Activated CD8-positive, alpha-beta memory T cell treated with anti-CD3 and anti-CD28 coated beads for 24 hours (primary cell): ENCODE measurements around the gene OR2T35.
"Not testable (repeated sequence)": the region's sequence is repeated elsewhere in the genome, so short reads cannot be mapped to it uniquely, and the experiment has no call there.

Experiments
- DNase-seq: peaks from one replicate; pipeline ENCODE4 v3.0.0-alpha.2; 2020

Gene OR2T35

GRCh38 chr1:248645178-248645577 lies at the start of gene OR2T35:
TSS of gene OR2T35 (minus strand) at chr1:248645278. CDS start at chr1:248639258, 6,020 bp downstream.
- DNase-seq = not testable (repeated sequence)

- no peak for DNase-seq
Observed at GRCh38 chr1:248691567-248692155, 46.6 kb upstream of the OR2T35 start.

- no peak for DNase-seq
Observed at GRCh38 chr1:248688527-248689298, 43.6 kb upstream of the OR2T35 start.

DNA sequence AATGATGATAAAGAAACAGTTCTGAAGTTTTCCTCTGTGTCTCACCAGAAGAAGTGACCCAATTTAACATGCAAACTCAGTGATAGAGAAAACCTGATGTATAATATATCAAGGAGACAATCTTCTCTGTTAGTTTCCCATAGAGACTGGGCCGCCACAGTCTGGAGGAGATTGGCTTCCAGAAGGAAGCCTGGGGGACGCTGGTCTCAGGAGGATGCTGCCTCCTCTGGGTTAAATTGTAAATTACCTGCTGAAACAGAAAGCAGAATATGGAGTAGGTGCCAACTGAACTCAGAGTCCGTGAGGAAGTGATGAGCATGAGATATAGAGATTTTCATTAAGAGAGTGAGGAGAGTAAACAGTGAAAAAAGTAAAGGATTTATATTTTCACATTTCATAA lies 41.7 kb upstream of the OR2T35 start:
- DNase-seq = no peak

GRCh38 chr1:248681651-248682050 lies 36.6 kb upstream of the OR2T35 start:
- no peak for DNase-seq

DNA sequence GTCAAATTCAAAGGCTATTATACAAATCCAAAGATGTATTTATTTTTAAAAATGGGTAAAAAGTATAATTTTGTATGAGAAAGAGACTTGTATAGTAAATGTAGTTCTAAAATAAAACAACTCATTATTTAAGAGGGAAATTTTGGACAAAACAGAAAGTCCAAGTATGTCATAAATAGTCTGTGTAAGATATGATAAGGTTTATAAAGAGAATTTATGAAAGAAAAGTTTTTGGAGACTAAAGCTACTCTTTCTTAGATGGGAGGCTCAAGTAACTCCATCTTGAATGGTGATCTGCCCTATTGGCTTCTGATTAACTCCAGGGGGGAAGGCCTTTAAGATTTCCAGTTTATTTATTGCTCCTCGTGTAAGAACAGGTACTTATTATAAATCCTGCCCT lies 24.9 kb upstream of the OR2T35 start:
- no peak for DNase-seq

GRCh38 chr1:248663453-248664328 lies 18.6 kb upstream of the OR2T35 start:
- not testable (repeated sequence) for DNase-seq

DNA sequence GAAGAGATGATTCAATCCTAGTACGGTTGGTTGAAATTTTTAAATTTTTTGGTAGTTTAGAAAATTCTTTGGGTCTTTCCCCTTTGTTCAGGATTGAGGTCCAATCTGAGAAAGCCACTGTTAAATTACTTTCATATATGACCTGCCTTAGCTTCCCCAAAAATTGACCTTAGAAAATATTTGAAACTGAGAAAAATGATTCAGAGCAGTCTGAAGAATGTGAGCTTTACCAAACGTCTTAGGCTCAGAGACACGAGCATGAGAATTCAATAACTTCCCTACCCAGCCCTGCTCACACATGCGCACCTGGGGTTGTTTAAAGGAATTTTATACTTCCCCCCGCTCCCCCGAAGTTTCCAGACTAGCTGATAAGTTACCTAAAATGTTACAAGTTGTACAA lies 11.7 kb upstream of the OR2T35 start:
- DNase-seq = not testable (repeated sequence)

DNA sequence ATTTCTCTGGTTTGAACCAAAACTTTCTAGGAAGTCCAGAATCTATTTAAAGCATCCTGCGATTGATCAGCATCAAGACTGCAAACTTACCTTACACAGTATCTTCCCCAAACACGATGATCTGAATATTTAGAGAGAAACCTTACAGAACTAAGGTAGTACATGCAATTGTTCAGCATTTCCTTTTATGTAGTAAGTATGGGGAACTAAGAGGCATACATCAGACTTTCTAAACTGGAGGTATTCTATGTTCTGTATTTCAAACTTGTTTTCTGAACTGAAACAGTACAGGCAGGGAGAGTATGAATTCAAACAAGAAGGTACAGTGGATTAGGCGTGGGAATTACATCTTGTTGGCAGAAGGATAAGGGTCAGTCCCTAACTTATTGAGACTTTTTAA lies 10.3 kb upstream of the OR2T35 start, which contains the start of gene OR2T27:
OR2T27 (minus strand) TSS at position 175 of the 400 bp plus-strand sequence. CDS start 4,644 bp downstream, outside the sequence.
- DNase-seq = not testable (repeated sequence)

DNA sequence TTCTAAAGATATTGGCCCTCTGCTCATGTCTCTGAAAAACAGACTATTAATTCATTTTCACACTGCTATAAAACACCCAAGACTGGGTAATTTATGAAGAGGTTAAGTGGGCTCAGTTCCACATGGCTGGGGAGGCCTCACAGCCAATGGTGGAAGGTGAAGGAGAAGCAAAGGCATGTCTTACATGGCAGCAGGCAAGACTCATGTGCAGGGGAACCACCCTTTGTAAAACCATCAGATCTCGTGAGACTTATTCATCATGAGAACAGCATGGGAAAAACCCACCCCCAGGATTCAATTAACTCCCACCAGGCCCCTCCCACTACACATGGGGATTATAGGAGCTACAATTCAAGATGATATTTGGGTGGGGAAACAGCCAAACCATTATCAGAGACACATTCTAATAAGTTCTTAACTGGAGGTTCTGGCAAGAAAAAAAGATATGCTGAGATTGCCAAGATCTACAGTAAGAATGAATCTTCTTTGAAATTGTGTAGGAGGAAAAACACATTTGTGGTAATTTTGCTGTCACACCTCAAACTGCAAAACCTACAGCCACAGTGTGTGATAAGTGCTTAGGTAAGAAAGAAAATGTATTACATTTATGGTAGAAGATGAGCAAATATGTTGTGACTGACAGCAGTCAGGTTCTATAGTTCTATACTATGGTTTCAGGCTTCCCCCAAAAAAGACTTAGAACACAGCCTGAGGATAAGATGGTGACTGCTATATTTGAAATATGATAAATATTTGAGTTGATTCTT lies 3.9 kb upstream of the OR2T35 start:
- DNase-seq = not testable (repeated sequence)

DNA sequence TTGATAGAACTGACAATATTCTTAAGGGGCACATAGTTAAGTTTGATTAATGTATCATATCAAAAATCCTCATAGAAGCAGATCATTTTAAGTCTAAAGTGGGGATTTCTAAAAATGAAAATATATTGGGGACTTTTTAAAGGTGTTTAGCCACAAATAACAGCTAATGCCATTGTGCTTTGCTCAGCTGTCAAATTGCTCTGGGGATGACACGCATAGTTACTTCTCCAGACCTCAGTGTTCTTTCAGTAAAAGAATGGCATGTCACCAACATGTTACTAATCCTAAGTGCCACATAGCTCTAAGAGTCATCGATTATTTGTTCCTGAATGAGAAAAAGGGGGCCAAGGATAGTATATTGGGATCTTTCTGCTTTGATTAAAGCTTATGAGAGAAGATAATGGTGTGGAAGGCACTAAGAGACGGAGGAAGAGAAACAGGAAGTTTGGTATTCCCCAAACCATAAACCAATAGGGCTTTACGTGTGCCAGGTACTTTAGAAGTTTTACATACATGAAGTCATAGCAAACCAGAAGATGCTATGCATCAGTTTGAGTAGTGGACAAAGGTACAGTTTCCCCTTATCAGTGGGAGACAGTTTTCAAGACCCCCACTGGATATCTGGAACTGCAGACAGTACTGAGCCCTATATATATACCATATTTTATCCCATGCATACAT lies 2.0 kb downstream of the OR2T35 start:
- DNase-seq = not testable (repeated sequence)

GRCh38 chr1:248641583-248641982 lies 3.5 kb downstream of the OR2T35 start:
- not testable (repeated sequence) for DNase-seq

GRCh38 chr1:248640906-248641305 lies 4.2 kb downstream of the OR2T35 start:
- DNase-seq = not testable (repeated sequence)

DNA sequence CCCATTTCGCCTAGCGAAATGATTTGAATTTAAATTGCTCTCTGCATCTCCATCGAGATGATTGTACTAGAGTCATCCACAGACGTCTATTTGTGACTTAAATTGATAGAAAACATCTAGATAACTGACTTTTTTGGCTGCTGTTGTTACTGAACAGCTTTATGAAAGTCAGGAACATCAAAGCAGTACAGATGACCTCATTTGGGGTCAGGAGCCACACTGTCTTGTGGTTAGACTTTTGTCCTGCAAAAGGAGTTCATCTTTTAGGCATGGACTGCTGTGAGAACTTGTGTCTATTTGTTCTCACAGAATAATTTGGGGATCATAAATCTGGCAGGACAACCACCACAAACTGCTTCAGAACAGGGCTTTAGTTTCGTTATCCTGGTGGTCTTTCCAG lies 5.4 kb downstream of the OR2T35 start:
- DNase-seq = not testable (repeated sequence)

DNA sequence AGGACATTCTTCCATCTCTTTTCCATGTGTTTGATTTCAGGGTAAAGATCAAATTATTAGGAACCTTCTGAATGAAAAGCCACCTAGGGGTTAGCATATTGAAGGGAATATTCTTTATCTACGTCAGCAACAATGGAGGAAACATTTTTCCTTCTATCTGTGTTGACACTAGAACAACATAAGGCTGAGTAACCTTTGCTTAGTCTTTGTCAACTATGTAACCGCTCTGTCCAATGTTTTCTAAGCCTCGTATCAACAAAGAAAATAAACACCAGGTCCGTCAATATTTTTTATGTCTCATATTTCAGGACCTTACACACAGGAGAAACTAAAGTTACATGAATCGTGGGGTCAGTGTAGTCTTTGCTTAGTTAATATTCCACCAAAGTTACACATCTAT lies 8.5 kb downstream of the OR2T35 start:
- DNase-seq = not testable (repeated sequence)

- not testable (repeated sequence) for DNase-seq
Observed at GRCh38 chr1:248634991-248635390, 10.1 kb downstream of the OR2T35 start, which contains the start of gene OR2T11. TSS of gene OR2T11 (minus strand) at chr1:248635091. CDS start at chr1:248627128, 7,963 bp downstream.

DNA sequence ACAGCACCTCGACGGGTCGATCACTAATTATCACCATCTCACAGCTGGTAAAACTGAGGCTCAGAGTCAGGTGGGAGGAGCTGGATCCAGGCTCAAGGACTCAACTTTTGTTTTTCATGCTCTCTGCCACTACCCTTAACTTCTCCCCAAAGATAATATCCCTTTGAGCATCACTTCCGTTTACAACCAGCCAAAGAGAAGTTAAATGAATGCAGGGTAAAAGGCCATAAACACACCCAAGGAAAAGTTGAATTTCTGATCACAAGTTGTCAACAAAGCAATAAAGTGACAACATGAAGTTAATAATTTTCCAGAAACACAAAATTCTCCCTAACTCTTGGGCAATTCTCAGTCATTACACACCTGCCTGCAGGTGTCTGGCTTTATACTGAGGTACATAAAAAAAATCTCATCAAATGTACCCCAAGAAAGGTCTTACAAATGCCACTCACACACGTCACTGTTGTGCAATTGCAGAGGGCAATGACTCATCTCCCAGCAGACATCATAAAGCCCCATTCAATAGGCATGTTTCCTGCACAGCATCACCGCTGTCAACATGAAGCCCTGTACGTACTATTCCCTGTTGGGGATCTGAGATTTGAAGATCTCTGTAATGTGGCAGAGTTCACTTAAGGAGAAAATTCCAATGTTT lies 13.6 kb downstream of the OR2T35 start:
- DNase-seq = no peak

DNA sequence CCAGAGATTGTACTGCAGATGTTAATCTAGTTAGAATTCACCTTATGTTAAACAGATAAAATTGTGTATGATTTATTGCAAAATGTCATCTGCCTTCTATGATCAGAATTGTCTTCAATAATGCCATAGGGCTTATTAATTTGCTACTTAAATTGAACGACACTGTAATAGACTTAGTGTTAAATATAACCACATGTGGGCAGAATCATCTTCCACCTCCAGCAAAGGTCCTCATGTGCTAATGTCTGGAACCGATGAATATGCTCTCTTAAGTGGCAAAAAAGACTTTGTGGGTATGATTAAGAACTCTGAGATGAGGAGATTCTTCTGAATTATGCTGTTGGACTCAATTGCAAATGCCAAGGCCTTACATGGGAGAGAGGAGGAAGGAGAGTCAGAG lies 14.5 kb downstream of the OR2T35 start:
- no peak for DNase-seq

GRCh38 chr1:248627971-248628844 lies 16.9 kb downstream of the OR2T35 start:
- DNase-seq = no peak

DNA sequence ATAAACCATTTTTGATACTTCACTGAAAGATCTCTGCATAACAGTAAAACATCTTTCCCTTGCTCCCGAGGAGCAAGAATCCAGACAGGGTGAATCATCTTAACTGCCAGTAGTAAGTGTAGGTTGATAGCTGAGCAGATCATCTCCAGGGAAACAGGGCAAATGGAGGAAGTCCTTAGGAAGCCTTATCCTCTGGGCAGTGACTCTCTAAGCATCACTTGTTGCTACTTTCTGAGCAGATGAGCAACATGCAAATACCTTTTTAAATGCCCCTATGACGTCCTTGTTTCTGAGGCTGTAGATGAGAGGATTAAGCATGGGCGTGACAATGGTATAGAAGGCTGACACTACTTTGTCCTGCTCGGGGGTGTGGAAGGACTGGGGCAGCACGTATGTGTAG lies 19.1 kb downstream of the OR2T35 start:
- no peak for DNase-seq
